IMR-90 (cell line): ENCODE results near the gene UBAC1. TPM values are rescaled to one million over a fixed set of nuclear protein-coding genes. Genes with fewer than 3 reads are reported as not detected.
A peak's percentile ranks its signal among the peaks of the same experiment; 100 is the strongest.

ENCODE experiments used
- ATAC-seq: fragments of 200-7000 bp; cut with Tn5 transposase; 2 replicates; pipeline ENCODE4 v1.9.1; 2020; ENCODE audit warnings: low read depth, mild to moderate bottlenecking, moderate library complexity
- BruUV-seq: library from RNA; stranded (reverse); fragments of 400-500 nt; replicated peaks from 2 replicates; lab custom pipeline; 2021; lab: Mats Ljungman, UMichigan
- CTCF ChIA-PET: fragments of 300-600 bp; formaldehyde crosslinking; extraction: SDS; loops from one replicate; lab custom pipeline; 2021; ENCODE audit warnings: antibody characterized with exemption; lab: Yijun Ruan, JAX
- POLR2A ChIA-PET: fragments of 300-600 bp; sonication (Branson Sonifier 250); formaldehyde crosslinking; loops from one replicate; lab custom pipeline; 2022; ENCODE audit warnings: antibody characterized with exemption; ENCODE audit not compliant: unreplicated experiment; lab: Charles Lee
- DNase-seq: peaks from one replicate; pipeline ENCODE4 v3.0.0; 2013
- H2AFZ ChIP-seq: replicated peaks from 2 replicates; pipeline ENCODE3; 2013; ENCODE audit warnings: low read length, mild to moderate bottlenecking; ENCODE audit not compliant: poor library complexity
- H2AK5ac ChIP-seq: 2 replicates; pipeline ENCODE4 v1.6.1; 2013; ENCODE audit warnings: low read depth, low read length, inconsistent platforms
- H2AK9ac ChIP-seq: replicated peaks from 2 replicates; pipeline ENCODE3; 2013; ENCODE audit warnings: mild to moderate bottlenecking, low read depth, low read length, moderate library complexity; ENCODE audit not compliant: poor library complexity
- H2BK120ac ChIP-seq: 2 replicates; pipeline ENCODE4 v1.6.1; 2013; ENCODE audit warnings: low read depth, low read length, inconsistent platforms
- H2BK15ac ChIP-seq: 3 replicates; pipeline ENCODE4 v1.6.1; 2013; ENCODE audit warnings: low read depth, low read length, inconsistent platforms
- H2BK20ac ChIP-seq: 2 replicates; pipeline ENCODE4 v1.6.1; 2013; ENCODE audit warnings: low read depth, mild to moderate bottlenecking, inconsistent platforms, low read length, moderate library complexity
- H2BK5ac ChIP-seq: 2 replicates; pipeline ENCODE4 v1.6.1; 2013; ENCODE audit warnings: mild to moderate bottlenecking, low read depth, low read length, inconsistent platforms; ENCODE audit not compliant: poor library complexity, severe bottlenecking
- H3K14ac ChIP-seq: replicated peaks from 2 replicates; pipeline ENCODE4 v1.6.1; 2013; ENCODE audit warnings: low read depth, low read length, inconsistent platforms
- H3K18ac ChIP-seq: 2 replicates; pipeline ENCODE4 v1.6.1; 2013; ENCODE audit warnings: low read depth, low read length, control low read depth
- H3K23ac ChIP-seq: 2 replicates; pipeline ENCODE4 v1.6.1; 2013; ENCODE audit warnings: low read depth, low read length, inconsistent platforms
- H3K27ac ChIP-seq: 2 replicates; pipeline ENCODE4 v1.5.1; 2013; ENCODE audit warnings: mild to moderate bottlenecking, control low read depth, low read length; ENCODE audit not compliant: insufficient read depth
- H3K27me3 ChIP-seq: 2 replicates; pipeline ENCODE4 v1.6.1; 2013; ENCODE audit warnings: low read length; ENCODE audit not compliant: control insufficient read depth, insufficient read depth
- H3K36me3 ChIP-seq: 2 replicates; pipeline ENCODE4 v1.6.1; 2013; ENCODE audit warnings: low read length, mixed read lengths; ENCODE audit not compliant: control insufficient read depth, insufficient read depth
- H3K4ac ChIP-seq: 2 replicates; pipeline ENCODE4 v1.6.1; 2013; ENCODE audit warnings: low read depth, low read length, inconsistent platforms
- H3K4me1 ChIP-seq: 2 replicates; pipeline ENCODE4 v1.6.1; 2013; ENCODE audit warnings: low read length, mixed read lengths; ENCODE audit not compliant: control insufficient read depth, insufficient read depth
- H3K4me2 ChIP-seq: 2 replicates; pipeline ENCODE4 v1.6.1; 2013; ENCODE audit warnings: low read depth, mild to moderate bottlenecking, control low read depth, low read length, moderate library complexity
- H3K4me3 ChIP-seq: 2 replicates; pipeline ENCODE4 v1.5.1; 2013; ENCODE audit warnings: low read depth, mild to moderate bottlenecking, control low read depth, low read length, moderate library complexity; ENCODE audit not compliant: insufficient read depth
- H3K56ac ChIP-seq: 2 replicates; pipeline ENCODE4 v1.6.1; 2013; ENCODE audit warnings: low read length, inconsistent platforms; ENCODE audit not compliant: insufficient read depth; ENCODE audit errors: extremely low read depth
- H3K79me1 ChIP-seq, 2 experiments: 2 replicates each; pipeline ENCODE4 v1.6.1; 2013; ENCODE audit warnings: low read length in 2 of 2, inconsistent platforms in 1 of 2, low read depth in 1 of 2
- H3K9ac ChIP-seq: 2 replicates; pipeline ENCODE4 v1.6.1; 2013; ENCODE audit warnings: low read depth, low read length, control low read depth
- H3K9me1 ChIP-seq: 2 replicates; pipeline ENCODE4 v1.6.1; 2013; ENCODE audit warnings: low read length, inconsistent platforms; ENCODE audit not compliant: insufficient read depth
- H3K9me3 ChIP-seq: 2 replicates; pipeline ENCODE4 v1.6.1; 2013; ENCODE audit warnings: low read length; ENCODE audit not compliant: control insufficient read depth, insufficient read depth
- H4K20me1 ChIP-seq: 2 replicates; pipeline ENCODE4 v1.6.1; 2013; ENCODE audit warnings: low read length, inconsistent platforms; ENCODE audit not compliant: insufficient read depth
- H4K5ac ChIP-seq: 2 replicates; pipeline ENCODE4 v1.6.1; 2013; ENCODE audit warnings: mild to moderate bottlenecking, low read depth, low read length, control low read depth
- H4K8ac ChIP-seq, 2 experiments: 2 replicates each; pipeline ENCODE4 v1.6.1; 2013; ENCODE audit warnings: low read depth in 2 of 2, low read length in 2 of 2, control low read depth in 1 of 2, inconsistent platforms in 1 of 2
- H4K91ac ChIP-seq: 2 replicates; pipeline ENCODE4 v1.6.1; 2013; ENCODE audit warnings: low read depth, low read length, inconsistent platforms; ENCODE audit not compliant: insufficient read depth
- CHD1 ChIP-seq: IDR thresholded peaks from 2 replicates; pipeline ENCODE4 v1.6.1; 2012; ENCODE audit warnings: low read depth, low read length, improper control_type of control experiment
- FOS ChIP-seq: fragments of 150-350 bp; IDR thresholded peaks from 2 replicates; pipeline ENCODE4 v1.6.1; 2016; ENCODE audit warnings: low read depth, low read length
- MAZ ChIP-seq: IDR thresholded peaks from 2 replicates; pipeline ENCODE4 v1.6.1; 2012; ENCODE audit warnings: low read depth, mild to moderate bottlenecking, low read length, improper control_type of control experiment, moderate library complexity, borderline replicate concordance
- RAD21 ChIP-seq: IDR thresholded peaks from 2 replicates; pipeline ENCODE4 v1.6.1; 2012; ENCODE audit warnings: low read length, improper control_type of control experiment
- RCOR1 ChIP-seq: IDR thresholded peaks from 2 replicates; pipeline ENCODE4 v1.6.1; 2012; ENCODE audit warnings: mild to moderate bottlenecking, low read length, improper control_type of control experiment; ENCODE audit not compliant: insufficient replicate concordance
- RFX5 ChIP-seq: IDR thresholded peaks from 2 replicates; pipeline ENCODE4 v1.8.0; 2012; ENCODE audit warnings: low read depth, mild to moderate bottlenecking, low read length, moderate library complexity
- WGBS, 2 experiments: methylation state at CpG; one replicate each; pipeline versions ENCODE4 v1.1.5 to v1.1.7; 2013; ENCODE audit warnings: missing lambda C conversion rate in 2 of 2; ENCODE audit not compliant: insufficient read length in 1 of 2; ENCODE audit errors: extremely low coverage in 2 of 2; 5-methylcytosine and 5-hydroxymethylcytosine counted together
- dilution Hi-C: fragments of 300-500 bp; cut with HindIII; formaldehyde crosslinking; loops from one replicate; pipeline ENCODE4 v1.14.3; 2018; ENCODE audit warnings: low sequenced_read_pairs; ENCODE audit not compliant: unreplicated experiment
- in situ Hi-C: fragments of 300-500 bp; cut with MboI; formaldehyde crosslinking; loops from 3 replicates; pipeline ENCODE4 v1.14.3; 2019; ENCODE audit warnings: low sequenced_read_pairs, inconsistent platforms, mixed read lengths
- intact Hi-C: fragments of 100-400 bp; cut with micrococcal nuclease; formaldehyde crosslinking; loops from 2 replicates; pipeline ENCODE4 v1.10.0; 2022
- polyA plus RNA-seq, 3 experiments: library from polyadenylated mRNA; depleted of rRNA; stranded (reverse); fragments of >200 nt; gene quantifications; 2 replicates each; pipeline ENCODE4 v1.2.3, GENCODE V29; 2012; ENCODE audit warnings: low replicate concordance in 1 of 3
- total RNA-seq: library from RNA; depleted of rRNA; stranded (reverse); fragments of >200 nt; gene quantifications from 2 replicates; pipeline ENCODE4 v1.2.3, GENCODE V29; 2012
- TF ChIP-seq, protein P1 (sequence below): conservative IDR thresholded peaks from 2 replicates; pipeline ENCODE4 v1.5.1; 2012; ENCODE audit warnings: mild to moderate bottlenecking, low read depth, low read length, improper control_type of control experiment

UBAC1 gene
- total and polyA plus RNA-seq, 2 of the 4 experiments (the other 2 are of a cell fraction): 25.3 to 33.9 TPM

DNA sequence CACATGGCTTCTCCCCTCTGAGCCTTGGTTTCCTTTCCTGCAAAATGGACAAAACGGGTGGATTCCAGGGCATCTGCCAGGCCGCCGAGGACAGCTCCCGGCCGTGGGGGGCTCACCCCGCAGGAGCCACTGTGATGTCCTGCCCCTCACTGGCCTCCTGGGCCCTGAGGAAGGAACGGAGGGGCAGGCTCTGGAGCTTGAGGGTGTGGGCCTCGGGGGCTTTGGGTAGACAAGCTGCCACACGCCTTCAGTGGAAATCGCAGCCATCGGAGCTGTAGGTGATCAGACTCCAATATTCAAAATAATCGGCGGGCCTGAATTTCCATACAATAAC is 32.2 kb upstream of the UBAC1 start:
- DNase-seq (no peak), ATAC-seq (no peak)
- peak overlapping the region; percentile 41 to 95; a peak in 3 of 4 replicates for H4K8ac ChIP-seq
- 42% methylated on average over 5 of the region's 13 CpGs; no CpG with 5 or more reads in 1 of the 2 experiments for WGBS, 2 experiments
- POLR2A ChIA-PET: no interaction called here
- H4K91ac ChIP-seq: peak overlapping the region; percentile 97
- H3K4me2 ChIP-seq: peak overlapping the region; percentile 26; the same call in 1 of the 2 replicates
- peak overlapping the region; percentile 94 for H2AFZ ChIP-seq
- 0 out of 4 replicates have a peak, but pooled peaks cover 0 to 3% of the 10 kb centered on the region in 2 experiments for H3K79me1 ChIP-seq
- H3K27me3 ChIP-seq: no peaks in the 10 kb centered on the region
- peak overlapping the region; percentile 96 for H3K4ac ChIP-seq
- no peaks in the 10 kb centered on the region for H3K36me3 ChIP-seq
- H2BK15ac ChIP-seq: peak overlapping the region; percentile 30; the same call in 1 of the 3 replicates
- H3K27ac ChIP-seq: peak overlapping the region; percentile 93
- peak overlapping the region; percentile 76 for H2BK20ac ChIP-seq
- H2AK9ac ChIP-seq: peak overlapping the region; percentile 92
- peak overlapping the region; percentile 85; the same call in 1 of the 2 replicates for H3K23ac ChIP-seq
- intact Hi-C loops: no loop called here
- H3K9me1 ChIP-seq: no peaks in the 10 kb centered on the region
- in situ Hi-C loops: no loop called here
- H3K9ac ChIP-seq: peak overlapping the region; percentile 66
- dilution Hi-C loops: no loop called here
- no peaks in the 10 kb centered on the region for H3K9me3 ChIP-seq
- H2BK5ac ChIP-seq: peak overlapping the region; percentile 76
- H3K4me3 ChIP-seq: no peak overlapping the region
- peak overlapping the region; percentile 97 for H2BK120ac ChIP-seq
- H4K5ac ChIP-seq: peak overlapping the region; percentile 81
- H3K56ac ChIP-seq: peak overlapping the region; percentile 35; the same call in 1 of the 2 replicates
- H3K4me1 ChIP-seq: peaks cover 21% of the 10 kb centered on the region
- peak overlapping the region; percentile 75 for H3K18ac ChIP-seq
- H2AK5ac ChIP-seq: peak overlapping the region; percentile 65
- peak overlapping the region; percentile 93 for H3K14ac ChIP-seq
- CTCF ChIA-PET: no interaction called here
- TF ChIP-seq CHD1 (no peak), MAZ (no peak), RAD21 (no peak), RFX5 (no peak), RCOR1 (no peak), FOS (no peak)
- TF ChIP-seq, protein P1, sequence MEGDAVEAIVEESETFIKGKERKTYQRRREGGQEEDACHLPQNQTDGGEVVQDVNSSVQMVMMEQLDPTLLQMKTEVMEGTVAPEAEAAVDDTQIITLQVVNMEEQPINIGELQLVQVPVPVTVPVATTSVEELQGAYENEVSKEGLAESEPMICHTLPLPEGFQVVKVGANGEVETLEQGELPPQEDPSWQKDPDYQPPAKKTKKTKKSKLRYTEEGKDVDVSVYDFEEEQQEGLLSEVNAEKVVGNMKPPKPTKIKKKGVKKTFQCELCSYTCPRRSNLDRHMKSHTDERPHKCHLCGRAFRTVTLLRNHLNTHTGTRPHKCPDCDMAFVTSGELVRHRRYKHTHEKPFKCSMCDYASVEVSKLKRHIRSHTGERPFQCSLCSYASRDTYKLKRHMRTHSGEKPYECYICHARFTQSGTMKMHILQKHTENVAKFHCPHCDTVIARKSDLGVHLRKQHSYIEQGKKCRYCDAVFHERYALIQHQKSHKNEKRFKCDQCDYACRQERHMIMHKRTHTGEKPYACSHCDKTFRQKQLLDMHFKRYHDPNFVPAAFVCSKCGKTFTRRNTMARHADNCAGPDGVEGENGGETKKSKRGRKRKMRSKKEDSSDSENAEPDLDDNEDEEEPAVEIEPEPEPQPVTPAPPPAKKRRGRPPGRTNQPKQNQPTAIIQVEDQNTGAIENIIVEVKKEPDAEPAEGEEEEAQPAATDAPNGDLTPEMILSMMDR: no peak
- no TSS peak for BruUV-seq
- H4K20me1 ChIP-seq: no peaks in the 10 kb centered on the region
